Activated naive CD4-positive, alpha-beta T cell treated with anti-CD3 and anti-CD28 coated beads, Interleukin-2, amount 50 U/mL, for 72 hours (primary cell): Measurements from ENCODE around the gene TJP3. TPM values are rescaled to one million over a fixed set of nuclear protein-coding genes. Genes with fewer than 3 reads are reported as not detected.
A peak's percentile ranks its signal among the peaks of the same experiment; 100 is the strongest.
"Not testable (repeated sequence)": the region's sequence is repeated elsewhere in the genome, so short reads cannot be mapped to it uniquely, and the experiment has no call there.

ENCODE experiments used
- ATAC-seq, 2 donors: fragments of 150-1000 bp; cut with Tn5 transposase; 2 replicates each; pipeline ENCODE4 v1.10.0; 2021; ENCODE audit warnings: mild to moderate bottlenecking in 2 of 2, moderate library complexity in 2 of 2
- DNase-seq, 2 donors: peaks; one replicate each; pipeline ENCODE4 v3.0.0; 2021 to 2022; ENCODE audit warnings: low spot score in 2 of 2
- H3K27ac Mint-ChIP-seq, 2 donors: one replicate each; pipeline ENCODE4 v1.8.0; 2022; ENCODE audit warnings: mild to moderate bottlenecking in 2 of 2, mixed read lengths in 2 of 2
- H3K36me3 Mint-ChIP-seq, 2 donors: one replicate each; pipeline ENCODE4 v1.8.0; 2022; ENCODE audit warnings: mixed read lengths in 2 of 2
- H3K9me3 Mint-ChIP-seq, 2 donors: one replicate each; pipeline ENCODE4 v1.8.0; 2022; ENCODE audit warnings: mixed read lengths in 2 of 2
- total RNA-seq, 2 donors: library from RNA; stranded (reverse); gene quantifications; one replicate each; pipeline ENCODE4 v1.2.3, GENCODE V29; 2022

TJP3 gene, protein sequence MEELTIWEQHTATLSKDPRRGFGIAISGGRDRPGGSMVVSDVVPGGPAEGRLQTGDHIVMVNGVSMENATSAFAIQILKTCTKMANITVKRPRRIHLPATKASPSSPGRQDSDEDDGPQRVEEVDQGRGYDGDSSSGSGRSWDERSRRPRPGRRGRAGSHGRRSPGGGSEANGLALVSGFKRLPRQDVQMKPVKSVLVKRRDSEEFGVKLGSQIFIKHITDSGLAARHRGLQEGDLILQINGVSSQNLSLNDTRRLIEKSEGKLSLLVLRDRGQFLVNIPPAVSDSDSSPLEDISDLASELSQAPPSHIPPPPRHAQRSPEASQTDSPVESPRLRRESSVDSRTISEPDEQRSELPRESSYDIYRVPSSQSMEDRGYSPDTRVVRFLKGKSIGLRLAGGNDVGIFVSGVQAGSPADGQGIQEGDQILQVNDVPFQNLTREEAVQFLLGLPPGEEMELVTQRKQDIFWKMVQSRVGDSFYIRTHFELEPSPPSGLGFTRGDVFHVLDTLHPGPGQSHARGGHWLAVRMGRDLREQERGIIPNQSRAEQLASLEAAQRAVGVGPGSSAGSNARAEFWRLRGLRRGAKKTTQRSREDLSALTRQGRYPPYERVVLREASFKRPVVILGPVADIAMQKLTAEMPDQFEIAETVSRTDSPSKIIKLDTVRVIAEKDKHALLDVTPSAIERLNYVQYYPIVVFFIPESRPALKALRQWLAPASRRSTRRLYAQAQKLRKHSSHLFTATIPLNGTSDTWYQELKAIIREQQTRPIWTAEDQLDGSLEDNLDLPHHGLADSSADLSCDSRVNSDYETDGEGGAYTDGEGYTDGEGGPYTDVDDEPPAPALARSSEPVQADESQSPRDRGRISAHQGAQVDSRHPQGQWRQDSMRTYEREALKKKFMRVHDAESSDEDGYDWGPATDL
- 1 to 10 TPM; 2.6 to 6.3 TPM for total RNA-seq

DNA sequence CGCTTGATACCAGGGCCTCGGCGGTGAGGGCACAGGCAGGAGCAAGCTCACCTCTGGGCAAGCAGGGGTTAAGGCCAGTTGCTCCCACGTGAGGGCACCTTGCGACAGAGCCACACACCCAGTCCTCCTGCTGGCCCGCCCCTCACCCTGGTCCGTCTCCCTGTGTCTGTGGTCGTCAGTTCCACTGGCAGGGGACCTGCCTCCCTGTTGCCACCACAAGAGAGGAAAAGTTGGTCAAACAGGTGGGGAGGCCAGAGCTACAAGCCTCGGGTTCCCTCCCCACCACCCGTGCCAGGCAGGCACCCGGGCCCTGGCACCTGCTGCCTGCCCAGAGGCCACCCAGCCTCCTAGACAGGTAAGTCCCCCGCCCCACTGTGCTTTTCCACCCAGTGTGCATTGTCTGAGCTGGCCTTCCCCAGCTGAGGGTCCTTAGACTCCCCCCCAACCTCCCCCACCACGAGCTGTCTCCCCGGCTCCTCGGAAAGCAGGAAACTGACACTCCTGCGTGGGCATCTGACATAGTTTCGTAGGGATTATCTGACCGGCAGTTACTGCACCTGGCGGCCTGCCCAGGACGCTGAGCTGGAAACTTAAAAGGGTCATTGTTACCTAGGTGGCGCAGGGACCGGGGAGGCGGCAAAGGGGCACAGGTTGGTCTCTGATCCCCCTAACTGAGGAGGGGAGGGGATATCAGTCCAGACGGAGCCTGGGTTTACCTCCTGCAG is at the start of gene TJP3:
Gene TJP3 (plus strand): TSS at position 178 of the 725 bp plus-strand sequence. CDS start 20,049 bp downstream, outside the sequence.
- Mint-ChIP-seq H3K27ac (peak within 1 kb of the TSS in 1 of 2 donors; percentile 74), H3K36me3 (no peaks in the 10 kb centered on the region), H3K9me3 (no peaks in the 10 kb centered on the region)
- no peak for DNase-seq
- no peak for ATAC-seq

DNA sequence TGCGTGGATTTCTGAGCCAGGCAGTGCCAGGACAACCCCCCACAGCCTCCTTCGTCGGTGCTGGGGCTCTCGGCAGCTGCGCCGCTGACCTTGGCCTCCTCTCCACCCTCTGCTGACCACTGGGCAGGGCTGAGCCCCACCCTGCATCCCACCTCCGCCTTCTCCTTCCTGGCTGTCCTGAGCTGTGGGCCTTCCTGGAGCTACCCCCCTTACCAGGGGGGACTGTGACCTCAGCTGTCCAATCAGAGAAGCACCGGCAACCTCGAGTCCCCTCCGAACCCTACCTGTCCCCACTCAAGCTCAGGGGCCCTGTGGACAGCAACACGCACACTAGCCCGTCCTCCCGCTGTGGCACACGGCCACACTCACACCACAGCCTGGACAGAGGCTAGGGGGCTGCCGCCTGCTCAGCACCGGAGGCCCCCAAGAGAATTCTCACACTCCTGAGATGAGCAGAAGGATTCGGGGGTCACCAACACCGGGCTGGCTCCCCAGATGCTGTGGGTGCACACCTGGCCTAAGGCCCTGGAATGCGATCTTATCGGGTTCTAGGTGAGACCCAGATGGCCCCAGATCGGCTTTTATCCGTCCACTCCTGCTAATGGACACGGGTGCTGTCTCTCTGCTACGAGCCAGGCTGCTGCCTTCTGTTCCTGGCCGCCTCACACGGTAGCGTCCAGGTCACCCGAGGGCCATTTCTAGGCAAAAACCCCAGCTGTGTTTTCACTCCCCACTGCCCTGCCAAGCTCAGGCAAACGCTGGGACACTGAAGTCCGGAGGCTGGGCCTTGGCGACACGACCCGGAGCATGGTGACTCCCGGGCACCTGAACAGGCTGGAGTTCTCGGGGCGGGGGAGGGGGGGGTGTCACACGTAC is 49.1 kb upstream of the TJP3 start:
- DNase-seq (no peak), ATAC-seq (no peak)
- no peaks in the 10 kb centered on the region for H3K9me3 Mint-ChIP-seq
- peaks cover 5 to 11% of the 10 kb centered on the region in 2 donors for H3K36me3 Mint-ChIP-seq
- peak overlapping the region in 1 of 2 donors; percentile 60 for H3K27ac Mint-ChIP-seq

DNA sequence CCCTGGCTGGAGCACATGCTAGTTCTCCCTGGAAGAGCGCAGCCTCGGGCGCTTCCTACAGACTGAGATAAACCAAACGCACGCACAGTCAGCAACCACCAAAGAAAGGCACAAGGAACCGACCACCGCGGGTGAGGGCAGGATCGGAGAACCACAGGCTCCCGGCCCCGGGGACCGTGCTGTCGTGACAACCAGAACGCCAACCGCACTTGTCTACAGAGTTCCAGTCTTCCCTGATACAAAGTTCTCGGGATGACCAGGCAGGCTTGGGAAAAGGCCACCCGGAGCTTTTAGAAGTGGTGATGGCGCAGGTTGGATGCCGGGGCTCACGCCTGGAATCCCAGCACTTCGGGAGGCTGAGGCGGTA is 48.5 kb upstream of the TJP3 start:
- Mint-ChIP-seq H3K27ac (no peak overlapping the region), H3K9me3 (no peaks in the 10 kb centered on the region), H3K36me3 (peaks cover 5 to 11% of the 10 kb centered on the region in 2 donors)
- ATAC-seq, result no peak
- DNase-seq, result no peak

DNA sequence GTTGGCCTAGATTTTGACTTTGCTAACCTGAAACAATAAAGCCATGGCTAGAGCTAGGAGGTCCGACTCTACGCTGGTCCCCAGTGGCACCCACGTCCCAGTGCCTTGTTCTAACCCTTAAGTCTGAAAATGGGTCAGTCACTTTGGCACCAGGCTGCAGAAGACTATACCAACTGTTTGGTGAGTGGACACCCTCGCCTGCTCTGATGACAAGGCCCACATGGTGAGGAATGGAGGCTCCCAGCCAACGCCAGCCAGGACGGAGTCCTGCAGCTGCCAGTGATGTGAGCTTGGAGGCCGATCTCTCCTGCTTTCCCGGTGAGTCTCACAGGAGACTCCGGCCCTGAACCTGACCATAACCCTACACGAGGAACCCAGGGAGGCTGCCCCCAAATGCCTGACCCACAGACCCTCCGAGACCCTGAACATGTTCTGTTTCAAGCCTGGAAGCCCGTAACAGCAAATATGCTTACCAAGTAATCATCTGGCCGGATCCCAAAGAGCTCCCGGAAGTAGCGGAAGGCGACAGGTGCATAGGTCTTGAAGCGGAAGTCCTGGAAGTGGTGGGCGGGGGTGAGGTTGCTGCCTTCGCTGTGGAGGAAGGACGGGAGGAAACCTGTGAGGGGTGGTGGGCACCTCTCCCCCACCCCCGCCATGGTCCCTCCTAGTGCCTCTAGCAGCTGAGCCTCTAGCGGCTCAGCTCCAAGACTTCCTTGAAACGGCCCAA is 47.5 kb upstream of the TJP3 start:
- no peaks in the 10 kb centered on the region for H3K9me3 Mint-ChIP-seq
- ATAC-seq, result no peak
- peaks cover 5 to 11% of the 10 kb centered on the region in 2 donors for H3K36me3 Mint-ChIP-seq
- no peak for DNase-seq
- H3K27ac Mint-ChIP-seq, result no peak overlapping the region

DNA sequence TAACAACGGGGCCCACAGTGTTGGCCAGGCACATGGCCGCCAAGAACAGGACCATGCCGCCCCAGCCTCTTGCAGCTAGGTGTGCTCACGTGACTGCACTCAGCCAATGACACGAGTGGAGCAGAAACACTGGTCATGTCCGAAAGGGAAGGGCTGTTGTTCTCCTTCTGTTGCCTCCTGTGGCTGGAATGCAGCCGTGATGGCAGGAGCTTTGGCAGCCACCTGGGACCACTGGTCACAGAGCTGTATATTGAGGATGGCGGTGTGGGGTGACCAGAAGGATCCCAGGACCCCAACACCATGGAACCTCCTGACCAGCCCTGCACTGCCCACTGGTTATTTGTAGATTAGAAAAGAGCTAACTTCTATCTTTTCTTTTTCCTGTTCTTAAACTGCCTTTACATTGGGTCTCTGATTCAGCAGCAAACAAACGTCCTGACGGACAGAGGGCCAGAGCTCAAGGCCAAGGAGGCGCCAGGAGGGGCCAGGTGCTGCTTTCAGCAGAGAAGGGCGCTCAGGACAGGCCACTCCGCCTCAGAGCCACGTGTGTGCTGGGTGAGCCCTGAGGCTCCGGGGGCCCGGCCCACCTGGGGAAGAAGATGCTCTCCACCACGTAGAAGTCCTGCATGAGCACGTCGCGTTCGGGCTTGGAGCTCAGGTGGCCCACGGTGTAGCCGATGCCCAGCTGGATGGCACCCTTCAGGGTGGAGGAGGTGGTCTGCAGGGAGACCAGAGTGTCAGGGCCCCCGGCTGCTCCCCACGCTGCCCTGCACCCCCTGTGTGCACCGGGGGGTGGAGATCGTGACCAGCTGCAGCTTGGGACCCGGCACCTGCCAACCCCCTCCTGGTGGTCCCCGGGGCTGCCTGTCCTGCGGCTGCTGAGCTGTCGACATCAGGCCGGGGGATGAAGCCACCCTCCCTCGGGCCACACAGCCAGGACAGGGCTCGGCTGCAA is 46.6 kb upstream of the TJP3 start:
- no peak for DNase-seq
- Mint-ChIP-seq H3K27ac (peak overlapping the region in 1 of 2 donors; percentile 36), H3K36me3 (peaks cover 5 to 11% of the 10 kb centered on the region in 2 donors), H3K9me3 (no peaks in the 10 kb centered on the region)
- no peak for ATAC-seq

DNA sequence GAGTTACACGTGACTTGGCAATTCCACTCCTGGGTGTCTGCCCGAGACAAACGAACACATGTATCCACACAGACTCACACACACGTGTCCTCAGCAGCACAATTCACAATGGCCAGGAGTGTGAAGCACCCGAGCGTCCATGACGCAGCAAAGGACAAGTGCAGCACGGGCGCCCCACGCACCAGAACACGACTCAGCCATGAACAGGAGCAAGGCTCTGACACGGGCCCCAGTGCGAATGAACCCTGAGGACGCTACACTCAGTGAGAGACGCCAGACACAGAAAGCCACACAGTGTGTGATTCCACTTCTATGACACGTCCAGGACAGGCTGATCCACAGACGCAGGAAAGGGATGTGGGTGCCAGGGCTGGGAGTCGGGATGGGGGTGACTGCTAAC is 44.3 kb upstream of the TJP3 start:
- no peak for DNase-seq
- no peak overlapping the region for H3K27ac Mint-ChIP-seq
- ATAC-seq, result no peak

DNA sequence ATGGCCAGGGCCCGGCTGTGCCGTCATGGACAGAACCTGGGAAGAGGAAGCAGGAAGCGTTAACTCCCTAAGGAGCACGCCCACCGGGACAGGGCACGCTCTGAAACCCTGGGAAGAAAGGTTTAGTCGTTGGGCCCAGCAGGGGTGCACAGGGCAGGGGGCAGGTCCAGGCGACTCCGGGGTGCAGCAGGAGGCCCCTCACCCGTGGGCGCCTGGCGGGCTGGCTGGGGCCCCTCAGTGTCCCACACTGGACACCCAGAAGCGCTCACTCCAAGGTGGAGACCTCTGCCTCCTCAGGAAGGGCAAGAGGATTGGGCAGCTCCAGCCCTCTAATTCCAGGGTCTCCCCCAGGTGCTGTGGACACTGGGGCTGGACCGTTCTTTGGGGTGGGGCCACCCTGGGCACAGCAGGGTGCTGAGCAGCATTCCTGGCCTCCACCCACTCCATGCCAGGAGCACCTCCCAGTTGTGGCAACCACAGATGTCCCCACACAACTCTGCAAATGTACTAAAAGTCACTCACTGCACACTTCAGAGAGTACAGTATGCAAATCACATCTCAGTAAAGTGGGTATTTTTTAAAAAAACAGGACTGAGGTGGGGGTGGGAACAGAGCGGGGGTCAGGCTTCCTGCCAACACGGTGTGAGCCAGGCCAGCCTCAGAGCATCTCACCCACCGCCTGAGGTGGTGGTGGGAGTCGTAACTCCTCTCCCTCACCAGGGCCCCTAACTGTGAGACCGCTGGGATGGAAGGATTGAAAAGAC is 43.1 kb upstream of the TJP3 start:
- Mint-ChIP-seq H3K9me3 (no peaks in the 10 kb centered on the region), H3K36me3 (peaks cover 0 to 6% of the 10 kb centered on the region in 2 donors), H3K27ac (no peak overlapping the region)
- ATAC-seq (no peak), DNase-seq (no peak)

More for the DNA sequence above, 44.3 kb upstream of the TJP3 start:
- H3K36me3 Mint-ChIP-seq, result peaks cover 0 to 6% of the 10 kb centered on the region in 2 donors
- no peaks in the 10 kb centered on the region for H3K9me3 Mint-ChIP-seq

DNA sequence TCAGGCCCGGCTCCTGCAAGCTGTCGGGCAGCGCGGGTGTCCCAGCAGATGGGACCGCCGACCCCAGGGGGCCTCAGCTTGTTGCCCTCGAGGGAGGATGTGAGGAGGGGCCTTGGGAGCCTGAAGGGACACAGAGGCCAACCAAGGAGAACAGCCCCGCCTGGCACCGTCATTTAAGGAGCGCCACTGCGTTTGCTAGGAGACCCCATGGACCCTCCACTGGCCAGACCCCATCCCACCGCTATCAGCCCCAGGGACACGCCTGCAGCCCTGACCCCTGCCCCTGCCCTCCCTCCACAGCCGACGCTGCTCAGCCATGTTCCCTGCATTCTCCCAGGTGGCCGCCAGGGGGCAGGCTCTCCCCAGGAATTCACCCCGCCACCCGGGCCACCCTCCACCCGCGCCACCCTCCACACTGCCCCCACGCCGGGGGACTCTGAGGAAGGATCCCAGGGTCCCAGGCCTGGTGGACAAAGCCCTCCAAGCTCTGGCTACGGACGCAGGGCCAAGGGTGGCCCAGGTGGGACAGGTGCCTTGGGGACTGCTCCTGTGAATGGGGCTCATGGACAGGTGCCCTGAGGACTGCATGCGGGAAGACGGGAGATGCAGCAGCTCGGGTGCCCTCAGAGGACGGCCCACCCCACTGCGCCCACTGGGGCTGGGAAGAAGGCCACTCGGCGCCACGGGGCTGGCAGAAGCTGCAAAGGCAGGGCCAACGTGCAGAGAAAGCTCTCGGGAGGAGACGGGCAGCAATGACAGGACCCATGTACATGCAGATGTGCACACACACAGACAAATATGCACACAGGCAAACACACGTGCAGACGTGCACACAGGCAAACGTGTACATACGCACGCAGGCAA is 42.3 kb upstream of the TJP3 start:
- DNase-seq, result peak; percentile 79 to 86
- Mint-ChIP-seq H3K9me3 (no peaks in the 10 kb centered on the region), H3K27ac (no peak overlapping the region), H3K36me3 (peaks cover 0 to 6% of the 10 kb centered on the region in 2 donors)
- peak; percentile 83 to 86 for ATAC-seq

DNA sequence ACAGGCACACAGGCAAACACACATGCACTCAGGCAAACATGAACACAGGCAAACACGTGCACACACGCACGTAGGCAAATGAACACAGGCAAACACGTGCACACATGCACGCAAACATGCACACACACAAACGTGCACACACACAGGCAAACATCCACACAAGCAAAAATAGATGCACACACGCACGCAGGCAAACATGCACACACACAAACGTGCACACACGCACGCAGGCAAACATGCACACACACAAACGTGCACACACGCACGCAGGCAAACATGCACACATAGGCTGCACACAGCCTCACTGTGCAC is 41.7 kb upstream of the TJP3 start:
- not testable (repeated sequence) for H3K27ac Mint-ChIP-seq, H3K9me3 Mint-ChIP-seq, ATAC-seq, H3K36me3 Mint-ChIP-seq, DNase-seq

DNA sequence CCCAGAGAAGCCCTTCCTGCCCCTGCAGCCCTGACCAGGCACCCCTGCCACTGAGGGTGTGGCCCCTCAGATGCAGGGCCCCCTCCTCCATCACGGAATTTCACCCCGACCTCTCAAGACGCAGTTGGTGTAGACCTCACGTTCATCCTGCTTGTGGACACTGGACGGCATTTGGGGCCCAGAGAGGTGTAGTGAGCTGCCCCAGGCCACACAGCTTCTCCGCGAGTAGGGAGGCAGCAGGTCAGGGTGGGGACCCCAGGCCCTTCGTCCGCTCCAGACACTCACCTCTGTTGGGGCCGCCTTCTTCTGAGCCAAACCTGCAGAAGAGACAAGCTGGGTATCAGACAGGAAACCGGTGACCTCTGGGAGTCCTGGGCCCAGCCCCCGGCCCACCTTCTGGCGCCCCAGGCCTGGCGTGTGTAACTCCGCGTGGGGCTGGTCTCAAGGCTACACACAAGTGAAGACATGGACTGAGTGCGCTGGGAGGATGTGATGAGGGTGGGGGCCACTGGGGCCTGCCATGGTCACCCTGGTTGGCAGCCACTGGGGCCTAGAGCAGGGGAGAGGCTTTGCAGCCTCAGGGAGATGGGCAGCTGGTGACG is 41.0 kb upstream of the TJP3 start:
- Mint-ChIP-seq H3K9me3 (no peaks in the 10 kb centered on the region), H3K36me3 (no peaks in the 10 kb centered on the region), H3K27ac (no peak overlapping the region)
- ATAC-seq (no peak), DNase-seq (no peak)

DNA sequence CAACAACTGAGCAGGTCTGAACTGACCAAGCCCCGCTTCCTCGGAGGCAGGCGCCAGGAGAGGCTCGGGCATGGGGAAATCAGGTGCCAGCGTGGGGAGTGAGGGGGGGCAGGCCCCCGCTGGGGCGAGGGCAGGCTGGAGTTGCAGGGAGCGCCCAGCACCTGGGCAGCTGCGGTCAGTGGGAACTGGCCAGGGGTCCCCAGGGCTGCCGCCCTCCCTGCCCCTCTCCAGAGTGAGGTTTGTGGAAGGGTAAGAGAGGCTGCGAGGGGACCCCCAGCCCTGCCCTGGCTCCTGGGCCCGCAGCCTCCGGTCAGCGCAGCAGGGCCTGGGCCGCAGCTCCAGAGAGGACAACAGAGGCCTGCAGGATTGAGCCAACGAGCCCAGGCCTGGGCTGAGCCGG is 40.4 kb upstream of the TJP3 start:
- no peak overlapping the region for H3K27ac Mint-ChIP-seq
- DNase-seq, result no peak
- H3K36me3 Mint-ChIP-seq, result no peaks in the 10 kb centered on the region
- ATAC-seq, result no peak
- H3K9me3 Mint-ChIP-seq, result no peaks in the 10 kb centered on the region

DNA sequence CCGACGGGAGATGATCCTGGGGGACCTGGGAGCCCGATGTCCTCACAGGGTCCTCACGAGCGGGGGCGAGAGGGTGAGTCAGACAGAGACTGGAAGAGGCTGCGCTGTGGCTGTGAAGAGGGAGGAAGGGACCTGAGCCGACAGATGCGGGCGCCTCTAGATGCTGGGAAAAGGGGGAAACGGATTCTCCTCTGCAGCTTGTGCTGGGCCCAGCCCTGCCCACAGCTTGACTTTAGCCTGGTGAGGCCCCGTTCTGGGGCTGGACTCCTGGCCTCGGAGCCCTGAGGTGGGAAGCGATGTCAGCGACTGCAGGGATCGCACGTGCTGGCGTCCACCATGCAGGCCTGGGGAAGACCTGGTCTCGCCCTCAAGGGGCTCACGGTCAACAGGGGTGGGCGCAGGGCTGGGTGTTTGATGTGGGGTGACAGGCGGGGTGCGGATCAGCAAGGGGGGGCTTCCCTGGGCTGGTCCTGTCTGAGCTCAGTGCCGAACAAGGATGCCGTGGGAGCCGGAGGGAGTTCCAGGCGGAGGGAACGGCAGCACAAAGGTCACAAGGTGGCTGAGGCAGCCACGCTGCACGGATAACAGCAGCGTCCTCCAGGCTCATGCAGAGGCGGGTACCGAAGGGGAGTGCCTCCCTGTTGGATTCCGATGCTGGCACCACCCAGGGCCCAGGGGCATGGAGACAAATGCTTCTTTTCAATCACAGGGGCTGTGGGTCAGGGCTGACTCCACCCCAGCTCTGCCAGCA is 39.7 kb upstream of the TJP3 start:
- ATAC-seq (no peak), DNase-seq (no peak)
- Mint-ChIP-seq H3K9me3 (no peaks in the 10 kb centered on the region), H3K27ac (no peak overlapping the region), H3K36me3 (no peaks in the 10 kb centered on the region)
